ENCODE results near the gene TMEM229B.

DNA sequence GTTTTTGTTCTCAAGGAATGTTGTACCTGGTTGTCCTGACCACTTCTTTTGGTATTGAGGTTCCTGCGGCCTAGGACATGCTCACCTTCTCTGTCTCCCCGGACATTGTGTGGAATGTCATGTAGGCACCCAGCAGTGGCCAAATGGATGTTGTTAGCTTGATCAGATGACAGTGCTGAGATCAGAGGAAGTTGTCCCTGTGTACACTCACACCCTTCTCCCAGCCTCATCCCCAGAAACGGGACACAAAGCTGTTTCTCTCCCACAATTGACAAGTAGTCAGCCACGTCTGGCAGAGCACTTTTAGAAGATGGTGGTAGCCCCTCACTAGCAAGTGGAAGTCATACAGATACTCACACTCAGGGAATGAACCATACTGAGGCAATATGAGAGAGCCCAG lies 47.6 kb upstream of the TMEM229B start:
- TF ChIP-seq, protein P1, sequence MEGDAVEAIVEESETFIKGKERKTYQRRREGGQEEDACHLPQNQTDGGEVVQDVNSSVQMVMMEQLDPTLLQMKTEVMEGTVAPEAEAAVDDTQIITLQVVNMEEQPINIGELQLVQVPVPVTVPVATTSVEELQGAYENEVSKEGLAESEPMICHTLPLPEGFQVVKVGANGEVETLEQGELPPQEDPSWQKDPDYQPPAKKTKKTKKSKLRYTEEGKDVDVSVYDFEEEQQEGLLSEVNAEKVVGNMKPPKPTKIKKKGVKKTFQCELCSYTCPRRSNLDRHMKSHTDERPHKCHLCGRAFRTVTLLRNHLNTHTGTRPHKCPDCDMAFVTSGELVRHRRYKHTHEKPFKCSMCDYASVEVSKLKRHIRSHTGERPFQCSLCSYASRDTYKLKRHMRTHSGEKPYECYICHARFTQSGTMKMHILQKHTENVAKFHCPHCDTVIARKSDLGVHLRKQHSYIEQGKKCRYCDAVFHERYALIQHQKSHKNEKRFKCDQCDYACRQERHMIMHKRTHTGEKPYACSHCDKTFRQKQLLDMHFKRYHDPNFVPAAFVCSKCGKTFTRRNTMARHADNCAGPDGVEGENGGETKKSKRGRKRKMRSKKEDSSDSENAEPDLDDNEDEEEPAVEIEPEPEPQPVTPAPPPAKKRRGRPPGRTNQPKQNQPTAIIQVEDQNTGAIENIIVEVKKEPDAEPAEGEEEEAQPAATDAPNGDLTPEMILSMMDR (conservative IDR thresholded peaks at IDR 0.05; ENCODE audit: low read length): no peak
- TF ChIP-seq EZH2phosphoT487 (IDR thresholded peaks at IDR 0.05; ENCODE audit: borderline replicate concordance, low read depth, low read length): no peak

All from OCI-LY7 (cell line).